ENCODE data around the gene KCNB1. TPM values are rescaled to one million over a fixed set of nuclear protein-coding genes. Genes with fewer than 3 reads are reported as not detected.
A peak's percentile ranks its signal among the peaks of the same experiment; 100 is the strongest.

KCNB1 gene
- 1 to 10 TPM; 1.9 to 5.6 (median 2.3) TPM for total RNA-seq

DNA sequence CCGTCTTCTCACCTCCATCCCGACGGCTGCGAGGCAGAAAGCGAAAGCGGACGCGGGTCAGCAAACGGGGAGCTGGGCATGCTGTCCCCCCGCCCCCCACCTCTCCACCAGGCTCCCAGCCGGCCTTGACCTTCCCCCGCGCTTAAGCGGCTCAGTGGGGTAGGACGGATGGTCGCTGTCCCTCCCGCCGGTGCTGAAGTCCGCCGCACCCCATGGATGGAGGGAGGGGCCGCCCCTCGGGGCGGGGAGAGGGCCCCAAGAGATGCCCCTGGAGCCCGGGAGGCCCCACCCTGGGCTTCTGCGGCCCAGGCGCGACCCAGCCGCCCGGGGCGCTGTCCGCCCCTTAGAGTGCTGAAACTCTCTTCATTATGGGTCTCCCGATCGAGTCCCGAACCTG is at the start of gene KCNB1:
Gene KCNB1 (minus strand): TSS at position 48 of the 397 bp plus-strand sequence. CDS start 188 bp downstream, outside the sequence.
- Histone ChIP-seq H3K27me3 (peaks cover 69% of the 10 kb centered on the region), H3K4me1 (peaks cover 2 to 15% (median 11%) of the 10 kb centered on the region in 4 donors), H3K4me3 (peak within 1 kb of the TSS; percentile 34 to 48 (median 34)), H3K36me3 (no peaks in the 10 kb centered on the region), H3K27ac (peak within 1 kb of the TSS in 3 of 4 donors; percentile 33 to 73 (median 71)), H3K9me3 (no peaks in the 10 kb centered on the region)
- in situ Hi-C loops (cut with MboI; ENCODE audit: low pct_ligation_motif_present in 1 of 4, low pct_unique_long_range_greater_than_20kb in 1 of 4, low sequenced_read_pairs in 3 of 4) (loop anchor here in 3 of 4 donors (10.0 kb wide), 2 partner anchors 98 to 148 kb away; no protein-coding TSS in a partner anchor), intact Hi-C loops (cut with DNase I; ENCODE audit: low total_unique reads) (loop anchor here (5.0 kb wide), 1 partner anchor 100 kb away; no protein-coding TSS in a partner anchor)
- no peak for TF ChIP-seq EP300 (IDR thresholded peaks at IDR 0.05; ENCODE audit: low read depth)
- TF ChIP-seq POLR2A (IDR thresholded peaks at IDR 0.05), result no peak
- TF ChIP-seq, protein P1, sequence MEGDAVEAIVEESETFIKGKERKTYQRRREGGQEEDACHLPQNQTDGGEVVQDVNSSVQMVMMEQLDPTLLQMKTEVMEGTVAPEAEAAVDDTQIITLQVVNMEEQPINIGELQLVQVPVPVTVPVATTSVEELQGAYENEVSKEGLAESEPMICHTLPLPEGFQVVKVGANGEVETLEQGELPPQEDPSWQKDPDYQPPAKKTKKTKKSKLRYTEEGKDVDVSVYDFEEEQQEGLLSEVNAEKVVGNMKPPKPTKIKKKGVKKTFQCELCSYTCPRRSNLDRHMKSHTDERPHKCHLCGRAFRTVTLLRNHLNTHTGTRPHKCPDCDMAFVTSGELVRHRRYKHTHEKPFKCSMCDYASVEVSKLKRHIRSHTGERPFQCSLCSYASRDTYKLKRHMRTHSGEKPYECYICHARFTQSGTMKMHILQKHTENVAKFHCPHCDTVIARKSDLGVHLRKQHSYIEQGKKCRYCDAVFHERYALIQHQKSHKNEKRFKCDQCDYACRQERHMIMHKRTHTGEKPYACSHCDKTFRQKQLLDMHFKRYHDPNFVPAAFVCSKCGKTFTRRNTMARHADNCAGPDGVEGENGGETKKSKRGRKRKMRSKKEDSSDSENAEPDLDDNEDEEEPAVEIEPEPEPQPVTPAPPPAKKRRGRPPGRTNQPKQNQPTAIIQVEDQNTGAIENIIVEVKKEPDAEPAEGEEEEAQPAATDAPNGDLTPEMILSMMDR (IDR thresholded peaks at IDR 0.05), result peak in 1 of 5 experiments; percentile 12
- TF ChIP-seq POLR2AphosphoS5 (IDR thresholded peaks at IDR 0.05), result no peak
- DNase-seq, result peak; percentile 61
- WGBS, 2 donors (ENCODE audit: low coverage in 1 of 2), result 17% methylated on average over 34 of the region's 34 CpGs; no CpG with 5 or more reads in 1 of the 2 donors

DNA sequence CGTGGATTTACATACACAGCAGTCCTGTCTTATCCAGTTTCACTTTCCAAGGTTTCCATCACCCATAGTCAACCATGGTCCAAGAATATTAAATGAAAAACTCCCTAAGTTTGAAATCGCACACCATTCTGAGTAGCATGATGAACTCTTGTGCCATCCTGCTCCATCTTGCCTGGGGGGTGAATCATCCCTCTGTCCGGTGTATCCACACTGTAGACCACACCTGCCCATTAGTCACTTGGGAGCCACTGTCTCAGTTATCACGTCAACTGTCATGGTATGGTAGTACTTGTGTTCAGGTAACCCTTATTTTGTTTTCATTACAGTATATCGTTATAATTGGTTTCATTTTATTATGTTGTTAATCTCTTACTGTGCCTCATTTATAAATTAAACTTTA is 47.0 kb upstream of the KCNB1 start:
- WGBS, 2 donors (ENCODE audit: low coverage in 1 of 2), result 73 to 75% methylated on average over 5 of the region's 5 CpGs
- in situ Hi-C loops (cut with MboI; ENCODE audit: low pct_ligation_motif_present in 1 of 4, low pct_unique_long_range_greater_than_20kb in 1 of 4, low sequenced_read_pairs in 3 of 4), result loop anchor here in 1 of 4 donors (10.0 kb wide), 1 partner anchor 195 kb away; no protein-coding TSS in a partner anchor

DNA sequence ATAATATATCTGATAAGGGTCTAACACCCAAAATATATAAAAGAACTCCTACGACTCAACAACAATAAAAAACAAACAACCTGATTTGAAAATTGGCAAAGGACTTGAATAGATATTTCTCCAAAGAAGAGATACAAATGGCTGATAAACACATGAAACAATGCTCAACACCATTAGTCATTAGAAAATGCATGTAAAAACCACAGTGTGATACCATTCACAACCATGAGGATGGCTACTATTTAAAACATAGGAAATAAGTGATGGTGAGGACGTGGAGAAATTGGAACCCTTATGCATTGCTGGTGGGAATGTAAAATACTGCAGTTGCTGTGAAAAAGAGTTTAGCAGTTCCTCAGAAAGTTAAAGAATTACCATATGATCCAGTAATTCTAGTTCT is 44.1 kb upstream of the KCNB1 start:
- H3K9me3 ChIP-seq, result no peaks in the 10 kb centered on the region
- H3K36me3 ChIP-seq, result no peaks in the 10 kb centered on the region
- WGBS, 2 donors (ENCODE audit: low coverage in 1 of 2), result 71 to 75% methylated on average over 2 of the region's 2 CpGs
- H3K4me1 ChIP-seq, result no peaks in the 10 kb centered on the region
- in situ Hi-C loops (cut with MboI; ENCODE audit: low pct_ligation_motif_present in 1 of 4, low pct_unique_long_range_greater_than_20kb in 1 of 4, low sequenced_read_pairs in 3 of 4) (loop anchor here in 1 of 4 donors (10.0 kb wide), 1 partner anchor 192 kb away; no protein-coding TSS in a partner anchor), intact Hi-C loops (cut with DNase I; ENCODE audit: low total_unique reads) (no loop called here)
- no peak overlapping the region for H3K4me3 ChIP-seq
- no peak for TF ChIP-seq POLR2AphosphoS5 (IDR thresholded peaks at IDR 0.05)
- no peak for TF ChIP-seq POLR2A (IDR thresholded peaks at IDR 0.05)
- TF ChIP-seq, protein P1 (IDR thresholded peaks at IDR 0.05), result no peak
- TF ChIP-seq EP300 (IDR thresholded peaks at IDR 0.05; ENCODE audit: low read depth), result no peak
- no peak for DNase-seq
- H3K27me3 ChIP-seq, result no peaks in the 10 kb centered on the region
- no peak overlapping the region for H3K27ac ChIP-seq

More for the DNA sequence above, 47.0 kb upstream of the KCNB1 start:
- Histone ChIP-seq H3K27me3 (no peaks in the 10 kb centered on the region), H3K4me1 (no peaks in the 10 kb centered on the region), H3K9me3 (no peaks in the 10 kb centered on the region), H3K36me3 (no peaks in the 10 kb centered on the region), H3K4me3 (no peak overlapping the region), H3K27ac (no peak overlapping the region)
- TF ChIP-seq POLR2AphosphoS5 (IDR thresholded peaks at IDR 0.05) (no peak), EP300 (IDR thresholded peaks at IDR 0.05; ENCODE audit: low read depth) (no peak), POLR2A (IDR thresholded peaks at IDR 0.05) (no peak)
- TF ChIP-seq, protein P1 (IDR thresholded peaks at IDR 0.05), result no peak
- intact Hi-C loops (cut with DNase I; ENCODE audit: low total_unique reads), result no loop called here
- DNase-seq, result no peak

DNA sequence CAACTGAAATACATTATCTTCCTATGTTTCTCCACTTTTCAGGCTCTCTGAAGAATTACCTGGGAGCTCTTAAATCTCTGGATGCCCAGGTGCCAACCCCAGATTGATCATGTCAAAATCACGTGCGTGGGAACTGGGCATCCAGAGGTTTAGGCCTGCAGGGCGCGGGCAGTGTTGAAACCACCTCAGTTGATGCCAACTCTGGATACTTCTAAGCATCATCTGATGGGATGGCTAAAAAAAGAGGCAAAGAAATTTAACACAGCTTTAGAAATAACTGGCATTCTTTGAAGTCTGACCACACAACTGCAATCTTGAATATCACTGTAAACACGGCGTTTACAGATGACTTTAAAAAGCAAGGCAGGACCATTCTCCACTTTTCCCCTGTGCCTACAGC is 43.6 kb upstream of the KCNB1 start:
- no peak for DNase-seq
- WGBS, 2 donors (ENCODE audit: low coverage in 1 of 2), result 94 to 100% methylated on average over 3 to 6 of the region's 6 CpGs

More for the DNA sequence above, 43.6 kb upstream of the KCNB1 start:
- Histone ChIP-seq H3K36me3 (no peaks in the 10 kb centered on the region), H3K9me3 (no peaks in the 10 kb centered on the region), H3K4me3 (no peak overlapping the region), H3K27ac (no peak overlapping the region), H3K27me3 (no peaks in the 10 kb centered on the region), H3K4me1 (no peaks in the 10 kb centered on the region)
- in situ Hi-C loops (cut with MboI; ENCODE audit: low pct_ligation_motif_present in 1 of 4, low pct_unique_long_range_greater_than_20kb in 1 of 4, low sequenced_read_pairs in 3 of 4) (loop anchor here in 1 of 4 donors (10.0 kb wide), 1 partner anchor 191 kb away; no protein-coding TSS in a partner anchor), intact Hi-C loops (cut with DNase I; ENCODE audit: low total_unique reads) (no loop called here)
- TF ChIP-seq EP300 (IDR thresholded peaks at IDR 0.05; ENCODE audit: low read depth), result no peak
- no peak for TF ChIP-seq POLR2A (IDR thresholded peaks at IDR 0.05)
- TF ChIP-seq POLR2AphosphoS5 (IDR thresholded peaks at IDR 0.05), result no peak
- TF ChIP-seq, protein P1 (IDR thresholded peaks at IDR 0.05), result no peak

Measured in transverse colon (tissue), 4 donors.